Measurements from ENCODE around the gene LDLR.

DNA sequence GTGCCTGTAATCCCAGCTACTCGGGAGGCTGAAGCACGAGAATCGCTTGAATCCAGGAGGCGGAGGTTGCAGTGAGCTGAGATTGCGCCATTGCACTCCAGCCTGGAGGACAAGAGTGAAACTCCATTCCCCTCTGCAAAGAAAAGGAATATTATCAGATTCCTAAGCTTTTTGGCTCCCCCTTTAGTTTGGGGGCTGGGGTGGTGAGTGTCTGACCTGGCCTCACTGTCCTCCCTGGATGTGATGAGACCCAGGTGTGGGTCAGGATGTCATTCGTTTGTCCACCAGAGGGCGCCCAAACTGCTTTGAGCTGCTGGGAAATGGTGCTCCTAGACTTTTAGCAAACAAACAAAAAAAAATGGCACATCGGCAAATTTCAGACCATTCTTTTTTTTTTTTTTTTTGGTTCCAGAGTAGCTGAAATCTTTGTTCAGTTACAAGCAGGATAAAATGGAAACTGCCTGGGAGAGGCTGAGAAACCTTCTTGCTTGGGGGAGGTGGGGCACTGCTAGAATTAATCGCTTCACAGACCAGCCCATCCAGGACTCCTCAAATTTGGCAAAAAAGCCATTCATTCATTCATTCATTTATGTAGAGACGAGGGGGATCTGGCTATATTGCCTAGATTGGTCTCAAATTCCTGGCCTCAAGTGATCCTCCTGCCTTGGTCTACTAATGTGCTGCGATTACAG lies 36.9 kb downstream of the LDLR start:
- TF ChIP-seq, protein P1, sequence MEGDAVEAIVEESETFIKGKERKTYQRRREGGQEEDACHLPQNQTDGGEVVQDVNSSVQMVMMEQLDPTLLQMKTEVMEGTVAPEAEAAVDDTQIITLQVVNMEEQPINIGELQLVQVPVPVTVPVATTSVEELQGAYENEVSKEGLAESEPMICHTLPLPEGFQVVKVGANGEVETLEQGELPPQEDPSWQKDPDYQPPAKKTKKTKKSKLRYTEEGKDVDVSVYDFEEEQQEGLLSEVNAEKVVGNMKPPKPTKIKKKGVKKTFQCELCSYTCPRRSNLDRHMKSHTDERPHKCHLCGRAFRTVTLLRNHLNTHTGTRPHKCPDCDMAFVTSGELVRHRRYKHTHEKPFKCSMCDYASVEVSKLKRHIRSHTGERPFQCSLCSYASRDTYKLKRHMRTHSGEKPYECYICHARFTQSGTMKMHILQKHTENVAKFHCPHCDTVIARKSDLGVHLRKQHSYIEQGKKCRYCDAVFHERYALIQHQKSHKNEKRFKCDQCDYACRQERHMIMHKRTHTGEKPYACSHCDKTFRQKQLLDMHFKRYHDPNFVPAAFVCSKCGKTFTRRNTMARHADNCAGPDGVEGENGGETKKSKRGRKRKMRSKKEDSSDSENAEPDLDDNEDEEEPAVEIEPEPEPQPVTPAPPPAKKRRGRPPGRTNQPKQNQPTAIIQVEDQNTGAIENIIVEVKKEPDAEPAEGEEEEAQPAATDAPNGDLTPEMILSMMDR (IDR thresholded peaks at IDR 0.05; ENCODE audit: insufficient read depth, low read length, poor library complexity, severe bottlenecking): peak; percentile 66
- no peak for TF ChIP-seq EZH2phosphoT487 (conservative IDR thresholded peaks at IDR 0.05; ENCODE audit: low read length)

Measured in SU-DHL-6 (cell line).